Measurements from ENCODE around the gene PRM2. TPM values are rescaled to one million over a fixed set of nuclear protein-coding genes. Genes with fewer than 3 reads are reported as not detected.

PRM2 gene
- total RNA-seq, 1 donor from 2014 or later = not detected

DNA sequence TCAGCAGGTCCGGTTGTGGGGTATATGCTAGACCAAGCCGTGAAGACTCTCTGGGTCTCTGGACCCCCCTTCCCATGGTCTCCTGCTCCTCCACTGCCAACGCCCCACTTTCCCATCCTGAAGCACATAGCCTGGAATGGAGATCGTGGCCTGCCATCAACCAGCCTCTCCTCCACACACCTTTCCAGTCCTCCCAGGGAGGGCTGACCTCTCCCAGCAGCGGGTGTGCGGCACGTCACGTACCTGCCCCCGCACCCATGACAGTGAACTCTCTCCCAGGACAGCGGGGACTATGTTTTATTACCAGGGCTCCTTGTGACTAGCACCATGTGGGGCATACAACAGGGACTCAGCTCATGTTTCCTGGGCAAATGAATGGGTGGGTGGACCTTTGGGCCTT lies 4.7 kb downstream of the PRM2 start:
- H3K27ac Mint-ChIP-seq = no peak overlapping the region
- H3K4me3 Mint-ChIP-seq = no peak overlapping the region
- no peaks in the 10 kb centered on the region for H3K9me3 Mint-ChIP-seq

DNA sequence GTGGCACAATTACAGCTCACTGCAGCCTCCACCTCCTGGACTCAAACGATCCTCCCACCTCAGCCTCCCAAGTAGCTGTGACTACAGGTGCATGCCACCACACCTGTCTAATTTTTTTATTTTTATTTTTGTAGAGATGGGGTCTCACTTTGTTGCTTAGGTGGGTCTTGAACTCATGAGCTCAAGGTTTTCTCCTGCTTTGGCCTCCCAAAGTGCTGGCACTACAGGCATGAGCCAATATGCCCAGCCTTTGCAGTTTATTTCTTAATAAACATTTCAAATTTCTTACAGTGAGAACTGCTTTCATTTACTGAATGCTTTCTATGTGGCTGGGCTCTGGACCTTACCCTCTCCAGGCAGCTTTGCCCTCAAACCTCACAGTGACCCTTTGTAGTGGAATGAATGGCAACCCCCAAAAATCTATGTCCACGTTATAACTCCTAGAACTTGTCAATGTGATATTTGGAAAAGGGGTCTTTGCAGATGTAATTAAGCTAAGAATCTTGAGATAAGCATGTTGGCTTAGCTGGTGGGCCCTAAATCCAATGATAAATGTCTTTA lies 5.6 kb downstream of the PRM2 start:
- H3K36me3 Mint-ChIP-seq = no peaks in the 10 kb centered on the region
- no peak overlapping the region for H3K27ac Mint-ChIP-seq
- H3K27me3 Mint-ChIP-seq (ENCODE audit: low read depth) = no peaks in the 10 kb centered on the region
- H3K9me3 Mint-ChIP-seq = no peaks in the 10 kb centered on the region
- peaks cover 12% of the 10 kb centered on the region for H3K4me1 Mint-ChIP-seq
- TF ChIP-seq, protein P1, sequence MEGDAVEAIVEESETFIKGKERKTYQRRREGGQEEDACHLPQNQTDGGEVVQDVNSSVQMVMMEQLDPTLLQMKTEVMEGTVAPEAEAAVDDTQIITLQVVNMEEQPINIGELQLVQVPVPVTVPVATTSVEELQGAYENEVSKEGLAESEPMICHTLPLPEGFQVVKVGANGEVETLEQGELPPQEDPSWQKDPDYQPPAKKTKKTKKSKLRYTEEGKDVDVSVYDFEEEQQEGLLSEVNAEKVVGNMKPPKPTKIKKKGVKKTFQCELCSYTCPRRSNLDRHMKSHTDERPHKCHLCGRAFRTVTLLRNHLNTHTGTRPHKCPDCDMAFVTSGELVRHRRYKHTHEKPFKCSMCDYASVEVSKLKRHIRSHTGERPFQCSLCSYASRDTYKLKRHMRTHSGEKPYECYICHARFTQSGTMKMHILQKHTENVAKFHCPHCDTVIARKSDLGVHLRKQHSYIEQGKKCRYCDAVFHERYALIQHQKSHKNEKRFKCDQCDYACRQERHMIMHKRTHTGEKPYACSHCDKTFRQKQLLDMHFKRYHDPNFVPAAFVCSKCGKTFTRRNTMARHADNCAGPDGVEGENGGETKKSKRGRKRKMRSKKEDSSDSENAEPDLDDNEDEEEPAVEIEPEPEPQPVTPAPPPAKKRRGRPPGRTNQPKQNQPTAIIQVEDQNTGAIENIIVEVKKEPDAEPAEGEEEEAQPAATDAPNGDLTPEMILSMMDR (IDR thresholded peaks at IDR 0.05; ENCODE audit: unreplicated experiment) = no peak
- DNase-seq (ENCODE audit: low spot score in 2 of 2, unreplicated experiment in 2 of 2) = no peak
- no peak overlapping the region for H3K4me3 Mint-ChIP-seq

More for the DNA sequence above, 4.7 kb downstream of the PRM2 start:
- TF ChIP-seq, protein P1 (IDR thresholded peaks at IDR 0.05; ENCODE audit: unreplicated experiment) = no peak
- H3K27me3 Mint-ChIP-seq (ENCODE audit: low read depth) = no peaks in the 10 kb centered on the region
- H3K4me1 Mint-ChIP-seq = peaks cover 12% of the 10 kb centered on the region
- no peak for DNase-seq (ENCODE audit: low spot score in 2 of 2, unreplicated experiment in 2 of 2)
- H3K36me3 Mint-ChIP-seq = no peaks in the 10 kb centered on the region

DNA sequence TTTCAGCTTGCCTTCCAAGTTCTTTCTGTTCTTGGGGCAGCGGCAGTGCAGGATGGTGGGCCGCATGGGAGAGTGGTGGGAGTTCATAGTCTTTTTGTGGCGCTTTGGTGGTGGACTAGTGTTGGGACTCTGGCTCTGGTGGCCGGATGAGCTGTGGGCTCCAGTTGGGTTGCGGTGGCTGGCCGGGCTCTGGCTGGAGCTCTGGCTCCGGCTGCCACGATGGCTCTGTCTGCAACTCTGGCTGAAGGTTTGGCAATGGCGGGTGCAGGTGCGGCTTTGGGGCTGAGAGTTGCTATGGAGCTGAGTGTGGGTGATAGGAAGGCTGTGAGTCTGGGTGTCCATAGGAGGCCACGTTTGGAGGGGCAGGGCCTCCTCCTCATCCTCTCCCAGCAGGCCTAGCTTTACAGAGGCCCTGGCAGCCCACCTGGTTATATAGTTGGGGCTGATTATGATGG lies 7.3 kb downstream of the PRM2 start, which contains the start of gene TNP2:
Gene TNP2, minus strand, starts transcription at position 405 of the 455 bp plus-strand sequence. Its CDS starts 63 bp downstream, at position 342.
- TF ChIP-seq, protein P1 (IDR thresholded peaks at IDR 0.05; ENCODE audit: unreplicated experiment) = no peak
- peaks cover 10% of the 10 kb centered on the region for H3K4me1 Mint-ChIP-seq
- no peaks in the 10 kb centered on the region for H3K9me3 Mint-ChIP-seq
- DNase-seq (ENCODE audit: low spot score in 2 of 2, unreplicated experiment in 2 of 2) = no peak
- H3K27me3 Mint-ChIP-seq (ENCODE audit: low read depth) = no peaks in the 10 kb centered on the region
- H3K27ac Mint-ChIP-seq = no peak within 1 kb of the TSS
- no peak within 1 kb of the TSS for H3K4me3 Mint-ChIP-seq
- no peaks in the 10 kb centered on the region for H3K36me3 Mint-ChIP-seq

DNA sequence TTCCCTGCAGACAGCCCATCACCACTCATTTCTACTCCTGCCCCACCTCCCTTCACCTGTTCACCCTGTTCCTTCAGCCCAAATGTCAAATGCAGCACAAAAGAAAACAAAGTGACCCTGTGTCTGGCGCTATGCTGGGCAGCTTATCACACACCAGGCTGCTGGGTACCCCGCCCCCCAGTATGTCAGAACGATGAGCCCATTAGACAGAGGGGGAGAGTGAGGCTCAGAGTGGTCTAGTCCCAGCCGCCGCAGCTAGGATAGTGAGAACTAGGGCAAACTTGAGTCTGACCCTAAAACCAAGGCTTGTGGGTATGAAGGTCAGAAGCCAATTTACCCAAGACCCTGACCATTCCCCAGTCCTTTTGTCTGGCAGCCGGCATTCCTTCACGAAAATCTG lies 11.2 kb downstream of the PRM2 start:
- Mint-ChIP-seq H3K27ac (no peak overlapping the region), H3K36me3 (no peaks in the 10 kb centered on the region), H3K9me3 (no peaks in the 10 kb centered on the region), H3K4me3 (no peak overlapping the region), H3K27me3 (ENCODE audit: low read depth) (no peaks in the 10 kb centered on the region), H3K4me1 (peaks cover 10% of the 10 kb centered on the region)
- TF ChIP-seq, protein P1 (IDR thresholded peaks at IDR 0.05; ENCODE audit: unreplicated experiment) = no peak
- DNase-seq (ENCODE audit: low spot score in 2 of 2, unreplicated experiment in 2 of 2) = no peak

DNA sequence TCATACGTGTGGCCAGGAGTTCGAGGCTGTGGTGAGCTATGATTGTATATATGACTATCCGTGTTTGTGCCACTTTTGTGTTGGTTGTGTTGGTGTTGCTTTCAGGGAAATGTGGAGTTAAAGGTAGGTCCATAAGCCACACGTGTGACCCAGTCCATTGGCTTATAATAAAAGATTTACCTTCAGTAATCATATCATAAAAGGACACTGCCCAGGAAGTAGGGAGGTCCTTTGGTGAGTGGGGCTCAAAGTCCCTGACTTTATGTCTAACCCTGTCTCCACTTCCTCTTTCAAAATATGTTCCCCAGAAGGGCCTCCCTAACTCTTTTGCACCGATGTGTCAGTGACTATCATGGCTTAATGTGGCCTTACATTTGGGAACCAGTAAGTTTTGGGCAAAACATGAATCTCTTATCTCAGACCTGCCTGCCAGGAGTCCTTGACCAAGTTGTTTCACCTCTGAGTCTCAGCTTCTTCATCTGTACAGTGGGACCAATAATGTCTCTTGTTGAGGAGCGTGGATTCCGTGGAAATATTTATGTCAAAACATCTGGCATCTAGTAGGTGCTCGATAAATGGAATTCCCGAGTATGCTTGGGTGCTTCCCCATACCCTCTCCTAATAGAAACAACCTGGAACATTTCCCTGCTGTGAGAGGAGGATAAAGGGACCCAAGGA lies 12.0 kb downstream of the PRM2 start:
- H3K36me3 Mint-ChIP-seq = no peaks in the 10 kb centered on the region
- no peak overlapping the region for H3K27ac Mint-ChIP-seq
- no peak overlapping the region for H3K4me3 Mint-ChIP-seq
- no peaks in the 10 kb centered on the region for H3K9me3 Mint-ChIP-seq
- peaks cover 11% of the 10 kb centered on the region for H3K4me1 Mint-ChIP-seq
- TF ChIP-seq, protein P1 (IDR thresholded peaks at IDR 0.05; ENCODE audit: unreplicated experiment) = no peak
- H3K27me3 Mint-ChIP-seq (ENCODE audit: low read depth) = no peaks in the 10 kb centered on the region
- no peak for DNase-seq (ENCODE audit: low spot score in 2 of 2, unreplicated experiment in 2 of 2)

Measured in mesothelial cell of epicardium (in vitro differentiated cells).